Mesenchymal stem cell (in vitro differentiated cells and primary cell): ENCODE measurements around the gene ZBTB25.

Experiments used
- DNase-seq: peaks from one replicate; pipeline ENCODE4 v3.0.0-alpha.2; 2013
- H2AFZ ChIP-seq: one replicate; pipeline ENCODE4 v1.6.1; 2013; ENCODE audit warnings: low read depth, mild to moderate bottlenecking, control low read depth, inconsistent platforms, low read length, moderate library complexity
- H2AK5ac ChIP-seq: 2 replicates; pipeline ENCODE4 v1.6.1; 2013; ENCODE audit warnings: low read length, moderate library complexity, mild to moderate bottlenecking, inconsistent platforms; ENCODE audit not compliant: severe bottlenecking
- H2BK120ac ChIP-seq: one replicate; pipeline ENCODE4 v1.6.1; 2013; ENCODE audit warnings: low read depth, mild to moderate bottlenecking, inconsistent platforms, low read length, moderate library complexity
- H2BK12ac ChIP-seq, 2 experiments: one replicate each; pipeline ENCODE4 v1.6.1; 2013; ENCODE audit warnings: inconsistent platforms in 2 of 2, low read length in 2 of 2, mild to moderate bottlenecking in 2 of 2, moderate library complexity in 2 of 2, control low read depth in 1 of 2
- H2BK15ac ChIP-seq: one replicate; pipeline ENCODE4 v1.6.1; 2013; ENCODE audit warnings: mild to moderate bottlenecking, low read depth, inconsistent platforms; ENCODE audit not compliant: poor library complexity, severe bottlenecking
- H2BK5ac ChIP-seq: 2 replicates; pipeline ENCODE4 v1.6.1; 2013; ENCODE audit warnings: low read depth, mild to moderate bottlenecking, low read length, control low read depth, inconsistent platforms; ENCODE audit not compliant: poor library complexity, severe bottlenecking
- H3K14ac ChIP-seq, 2 experiments: one replicate each; pipeline ENCODE4 v1.6.1; 2013; ENCODE audit warnings: inconsistent platforms in 2 of 2, low read length in 2 of 2, control low read depth in 1 of 2, mild to moderate bottlenecking in 1 of 2, moderate library complexity in 1 of 2
- H3K18ac ChIP-seq, 2 experiments: one replicate each; pipeline ENCODE4 v1.6.1; 2013; ENCODE audit warnings: inconsistent platforms in 2 of 2, low read length in 2 of 2, control low read depth in 1 of 2, low read depth in 1 of 2, mild to moderate bottlenecking in 1 of 2
- H3K23ac ChIP-seq, 2 experiments: one replicate each; pipeline ENCODE4 v1.6.1; 2013; ENCODE audit warnings: inconsistent platforms in 2 of 2, low read length in 2 of 2, mild to moderate bottlenecking in 2 of 2, moderate library complexity in 2 of 2, control low read depth in 1 of 2
- H3K27ac ChIP-seq: 2 replicates; pipeline ENCODE4 v1.5.1; 2013; ENCODE audit warnings: mild to moderate bottlenecking, moderate library complexity, low read length, control low read depth, inconsistent platforms; ENCODE audit not compliant: poor library complexity, severe bottlenecking
- H3K27me3 ChIP-seq, 2 experiments: 2 replicates each; pipeline versions ENCODE4 v1.6.1 to v1.7.0; 2013; ENCODE audit warnings: low read length in 2 of 2, mild to moderate bottlenecking in 2 of 2, moderate library complexity in 2 of 2, control low read depth in 1 of 2, inconsistent platforms in 1 of 2; ENCODE audit not compliant: control insufficient read depth in 1 of 2, insufficient read depth in 1 of 2
- H3K36me3 ChIP-seq, 2 experiments: 2 replicates each; pipeline versions ENCODE4 v1.6.1 to v1.7.0; 2013; ENCODE audit warnings: low read length in 2 of 2, control low read depth in 1 of 2, inconsistent platforms in 1 of 2, low read depth in 1 of 2, mild to moderate bottlenecking in 1 of 2; ENCODE audit not compliant: insufficient read depth in 2 of 2, control insufficient read depth in 1 of 2
- H3K4ac ChIP-seq, 2 experiments: one replicate each; pipeline ENCODE4 v1.6.1; 2013; ENCODE audit warnings: inconsistent platforms in 2 of 2, low read length in 2 of 2, mild to moderate bottlenecking in 2 of 2, moderate library complexity in 2 of 2, control low read depth in 1 of 2, low read depth in 1 of 2
- H3K4me1 ChIP-seq: 2 replicates; pipeline ENCODE4 v1.6.1; 2013; ENCODE audit warnings: low read depth, low read length, control low read depth; ENCODE audit not compliant: control insufficient read depth, insufficient read depth
- H3K4me2 ChIP-seq: 2 replicates; pipeline ENCODE4 v1.6.1; 2013; ENCODE audit warnings: low read length, mild to moderate bottlenecking, inconsistent platforms; ENCODE audit not compliant: poor library complexity, severe bottlenecking
- H3K4me3 ChIP-seq, 2 experiments: 2 replicates each; pipeline versions ENCODE4 v1.5.1 to v1.7.0; 2013; ENCODE audit warnings: low read length in 2 of 2, mild to moderate bottlenecking in 2 of 2, control low read depth in 1 of 2, low read depth in 1 of 2; ENCODE audit not compliant: insufficient read depth in 1 of 2
- H3K79me1 ChIP-seq: replicated peaks from 2 replicates; pipeline ENCODE4 v1.6.1; 2013; ENCODE audit warnings: mild to moderate bottlenecking, control low read depth, low read length, inconsistent platforms; ENCODE audit not compliant: poor library complexity, severe bottlenecking
- H3K9ac ChIP-seq: 2 replicates; pipeline ENCODE4 v1.7.0; 2013; ENCODE audit warnings: mild to moderate bottlenecking, low read length, moderate library complexity
- H3K9me3 ChIP-seq: 2 replicates; pipeline ENCODE4 v1.7.0; 2013; ENCODE audit warnings: mild to moderate bottlenecking, low read length; ENCODE audit not compliant: control insufficient read depth
- H4K8ac ChIP-seq: one replicate; pipeline ENCODE4 v1.6.1; 2013; ENCODE audit warnings: inconsistent platforms, mild to moderate bottlenecking, low read length, moderate library complexity
- H4K91ac ChIP-seq: one replicate; pipeline ENCODE4 v1.6.1; 2013; ENCODE audit warnings: mild to moderate bottlenecking, low read length, inconsistent platforms
- WGBS: methylation state at CpG from one replicate; pipeline ENCODE4 v1.1.7; 2013; ENCODE audit warnings: mixed read lengths; 5-methylcytosine and 5-hydroxymethylcytosine counted together

ZBTB25 gene

GRCh38 chr14:64541261-64541971 lies 37.8 kb upstream of the ZBTB25 start:
- Histone ChIP-seq H3K9me3 (peaks cover 8% of the 10 kb centered on the region), H4K8ac (no peak overlapping the region), H2BK5ac (no peak overlapping the region), H3K79me1 (no peaks in the 10 kb centered on the region), H3K9ac (no peak overlapping the region), H3K36me3 (peaks cover 0 to 10% of the 10 kb centered on the region in 2 experiments), H3K14ac (no peak overlapping the region), H3K4me1 (peaks cover 3% of the 10 kb centered on the region), H2AFZ (no peak overlapping the region), H3K23ac (no peak overlapping the region), H3K4me3 (peak overlapping the region in 1 of 2 experiments; percentile 78), H2BK120ac (no peak overlapping the region), H3K4ac (no peak overlapping the region), H3K27me3 (peaks cover 0 to 28% of the 10 kb centered on the region in 2 experiments), H2BK12ac (no peak overlapping the region), H2BK15ac (no peak overlapping the region), H3K4me2 (no peak overlapping the region), H4K91ac (no peak overlapping the region), H3K18ac (no peak overlapping the region), H3K27ac (no peak overlapping the region), H2AK5ac (no peak overlapping the region)
- DNase-seq = no peak
- 98% methylated on average over 73 of the region's 73 CpGs for WGBS

GRCh38 chr14:64540208-64541202 lies 36.9 kb upstream of the ZBTB25 start, which contains the start of gene HSPA2:
Gene HSPA2, plus strand, starts transcription at chr14:64540741. Its CDS starts 109 bp downstream, at chr14:64540850.
- peak within 1 kb of the TSS in 1 of 2 experiments; percentile 67 for H2BK12ac ChIP-seq
- peak within 1 kb of the TSS; percentile 81 for H4K8ac ChIP-seq
- H3K23ac ChIP-seq = no peak within 1 kb of the TSS
- H3K36me3 ChIP-seq = peaks cover 0 to 10% of the 10 kb centered on the region in 2 experiments
- peak within 1 kb of the TSS; percentile 51 for H2AFZ ChIP-seq
- H3K4me2 ChIP-seq = peak within 1 kb of the TSS; percentile 41
- WGBS = 53% methylated on average over 79 of the region's 79 CpGs
- peak within 1 kb of the TSS; percentile 43 to 78 for H3K4me3 ChIP-seq
- H2BK15ac ChIP-seq = peak within 1 kb of the TSS; percentile 85
- peak within 1 kb of the TSS in 1 of 2 experiments; percentile 14 for H3K18ac ChIP-seq
- H3K27ac ChIP-seq = peak within 1 kb of the TSS; percentile 44
- peak within 1 kb of the TSS in 1 of 2 experiments; percentile 53 for H3K4ac ChIP-seq
- peaks cover 3% of the 10 kb centered on the region for H3K4me1 ChIP-seq
- no peaks in the 10 kb centered on the region for H3K79me1 ChIP-seq
- H4K91ac ChIP-seq = peak within 1 kb of the TSS; percentile 3
- no peak within 1 kb of the TSS for H2AK5ac ChIP-seq
- H3K14ac ChIP-seq = no peak within 1 kb of the TSS
- H3K9me3 ChIP-seq = peaks cover 8% of the 10 kb centered on the region
- H3K9ac ChIP-seq = peak within 1 kb of the TSS; percentile 84
- H2BK5ac ChIP-seq = no peak within 1 kb of the TSS
- peak; percentile 95 for DNase-seq
- peaks cover 0 to 28% of the 10 kb centered on the region in 2 experiments for H3K27me3 ChIP-seq
- peak within 1 kb of the TSS; percentile 54 for H2BK120ac ChIP-seq

- peak; percentile 66 for DNase-seq
- Histone ChIP-seq H3K27ac (peak overlapping the region; percentile 38), H2AFZ (no peak overlapping the region), H3K4ac (no peak overlapping the region), H2BK15ac (no peak overlapping the region), H2AK5ac (no peak overlapping the region), H3K4me1 (peaks cover 3% of the 10 kb centered on the region), H2BK5ac (no peak overlapping the region), H3K79me1 (no peaks in the 10 kb centered on the region), H4K91ac (no peak overlapping the region), H2BK120ac (no peak overlapping the region), H4K8ac (no peak overlapping the region), H3K36me3 (peaks cover 0 to 5% of the 10 kb centered on the region in 2 experiments), H2BK12ac (no peak overlapping the region), H3K9ac (no peak overlapping the region), H3K14ac (no peak overlapping the region), H3K18ac (no peak overlapping the region), H3K4me2 (no peak overlapping the region), H3K27me3 (peaks cover 0 to 10% of the 10 kb centered on the region in 2 experiments), H3K23ac (no peak overlapping the region), H3K4me3 (no peak overlapping the region), H3K9me3 (peaks cover 8% of the 10 kb centered on the region)
- 45% methylated on average over 4 of the region's 4 CpGs for WGBS
Observed at GRCh38 chr14:64536488-64537245, 33.0 kb upstream of the ZBTB25 start.
